ENCODE measurements around the gene ABCC11. TPM values are rescaled to one million over a fixed set of nuclear protein-coding genes. Genes with fewer than 3 reads are reported as not detected.

The ABCC11 gene
- total and polyA plus RNA-seq, 8 donors, result 0.05 to 0.35 (median 0.18) TPM; not detected in 1

DNA sequence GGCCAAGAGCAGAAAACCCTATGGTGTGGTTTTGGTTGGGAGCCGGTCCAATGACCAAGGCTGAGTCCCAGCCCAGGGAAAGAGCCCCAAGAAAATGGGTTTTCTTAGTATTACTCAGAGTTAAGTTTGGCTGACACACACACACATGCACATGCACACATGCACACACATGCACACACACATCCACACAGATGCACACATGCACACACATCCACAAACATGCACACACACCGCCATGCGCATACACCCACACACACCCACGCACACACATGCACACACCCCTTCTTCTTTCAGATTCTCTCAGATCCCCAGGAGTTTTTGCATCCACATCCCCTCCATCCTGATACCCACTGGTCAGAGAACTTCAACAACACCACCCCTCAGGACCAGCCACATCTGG lies 100.6 kb downstream of the ABCC11 start:
- no peak overlapping the region for H3K4me3 ChIP-seq
- intact Hi-C loops (cut with DNase I), result no loop called here
- TF ChIP-seq, protein P1, sequence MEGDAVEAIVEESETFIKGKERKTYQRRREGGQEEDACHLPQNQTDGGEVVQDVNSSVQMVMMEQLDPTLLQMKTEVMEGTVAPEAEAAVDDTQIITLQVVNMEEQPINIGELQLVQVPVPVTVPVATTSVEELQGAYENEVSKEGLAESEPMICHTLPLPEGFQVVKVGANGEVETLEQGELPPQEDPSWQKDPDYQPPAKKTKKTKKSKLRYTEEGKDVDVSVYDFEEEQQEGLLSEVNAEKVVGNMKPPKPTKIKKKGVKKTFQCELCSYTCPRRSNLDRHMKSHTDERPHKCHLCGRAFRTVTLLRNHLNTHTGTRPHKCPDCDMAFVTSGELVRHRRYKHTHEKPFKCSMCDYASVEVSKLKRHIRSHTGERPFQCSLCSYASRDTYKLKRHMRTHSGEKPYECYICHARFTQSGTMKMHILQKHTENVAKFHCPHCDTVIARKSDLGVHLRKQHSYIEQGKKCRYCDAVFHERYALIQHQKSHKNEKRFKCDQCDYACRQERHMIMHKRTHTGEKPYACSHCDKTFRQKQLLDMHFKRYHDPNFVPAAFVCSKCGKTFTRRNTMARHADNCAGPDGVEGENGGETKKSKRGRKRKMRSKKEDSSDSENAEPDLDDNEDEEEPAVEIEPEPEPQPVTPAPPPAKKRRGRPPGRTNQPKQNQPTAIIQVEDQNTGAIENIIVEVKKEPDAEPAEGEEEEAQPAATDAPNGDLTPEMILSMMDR (IDR thresholded peaks at IDR 0.05), result no peak
- ATAC-seq (no peak), DNase-seq (no peak)
- no peaks in the 10 kb centered on the region for H3K27me3 ChIP-seq
- H3K4me1 ChIP-seq, result no peaks in the 10 kb centered on the region
- H3K36me3 ChIP-seq, result no peaks in the 10 kb centered on the region
- no peak overlapping the region for H3K27ac ChIP-seq
- peaks cover 0 to 15% of the 10 kb centered on the region in 2 donors for H3K9me3 ChIP-seq

DNA sequence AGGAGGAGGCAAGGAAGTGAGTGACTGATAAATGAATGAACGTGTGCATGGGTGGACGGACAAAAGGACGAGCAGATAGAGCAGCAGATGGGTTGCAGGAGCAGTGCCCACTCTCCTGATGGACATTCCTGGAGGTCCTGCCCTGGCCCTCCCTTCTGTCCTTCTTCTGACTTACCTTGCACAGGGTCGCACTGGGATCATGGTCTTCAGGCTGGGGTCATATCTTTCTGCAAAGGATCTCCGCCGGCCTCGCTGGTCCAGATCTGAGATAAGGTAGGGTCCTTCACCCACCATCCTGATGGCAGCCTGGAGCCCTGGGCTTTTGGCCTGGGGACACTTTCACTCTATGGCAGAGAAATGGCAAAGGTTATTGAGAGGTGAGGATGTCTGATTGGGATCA lies 101.2 kb downstream of the ABCC11 start:
- H3K27me3 ChIP-seq, result no peaks in the 10 kb centered on the region
- H3K9me3 ChIP-seq, result peaks cover 0 to 15% of the 10 kb centered on the region in 2 donors
- intact Hi-C loops (cut with DNase I), result no loop called here
- no peaks in the 10 kb centered on the region for H3K36me3 ChIP-seq
- H3K4me1 ChIP-seq, result no peaks in the 10 kb centered on the region
- no peak overlapping the region for H3K27ac ChIP-seq
- DNase-seq (no peak), ATAC-seq (no peak)
- no peak overlapping the region for H3K4me3 ChIP-seq
- TF ChIP-seq, protein P1 (IDR thresholded peaks at IDR 0.05), result no peak

DNA sequence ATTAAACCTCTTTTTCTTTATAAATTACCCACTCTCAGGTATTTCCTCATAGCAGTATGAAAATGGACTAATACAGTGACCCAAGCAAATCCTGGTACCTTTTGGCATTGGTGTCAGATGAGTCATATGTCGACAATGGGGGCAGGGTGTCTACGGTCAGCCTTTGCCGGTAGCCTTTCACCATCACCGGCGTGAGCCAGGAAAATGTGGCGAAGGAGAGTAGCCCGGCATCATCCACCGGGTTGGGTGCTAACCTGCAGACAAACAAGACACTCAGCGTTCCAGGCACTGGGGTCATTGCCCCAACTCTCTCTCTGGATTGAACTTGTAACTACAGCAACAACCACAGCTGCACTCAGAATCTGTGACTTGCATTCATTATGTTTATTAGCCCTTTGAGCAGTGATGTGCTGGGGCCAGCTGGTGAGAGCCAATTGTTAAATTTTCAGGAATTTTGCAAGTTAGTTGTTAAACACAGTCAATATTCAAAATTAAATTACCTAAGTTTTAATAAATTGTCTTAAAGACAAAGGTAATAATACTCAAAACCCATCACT lies 103.4 kb downstream of the ABCC11 start:
- Histone ChIP-seq H3K36me3 (no peaks in the 10 kb centered on the region), H3K27me3 (no peaks in the 10 kb centered on the region), H3K4me3 (no peak overlapping the region), H3K4me1 (no peaks in the 10 kb centered on the region), H3K27ac (no peak overlapping the region), H3K9me3 (peaks cover 0 to 5% of the 10 kb centered on the region in 2 donors)
- intact Hi-C loops (cut with DNase I), result no loop called here
- DNase-seq (no peak), ATAC-seq (no peak)
- TF ChIP-seq, protein P1 (IDR thresholded peaks at IDR 0.05), result no peak

DNA sequence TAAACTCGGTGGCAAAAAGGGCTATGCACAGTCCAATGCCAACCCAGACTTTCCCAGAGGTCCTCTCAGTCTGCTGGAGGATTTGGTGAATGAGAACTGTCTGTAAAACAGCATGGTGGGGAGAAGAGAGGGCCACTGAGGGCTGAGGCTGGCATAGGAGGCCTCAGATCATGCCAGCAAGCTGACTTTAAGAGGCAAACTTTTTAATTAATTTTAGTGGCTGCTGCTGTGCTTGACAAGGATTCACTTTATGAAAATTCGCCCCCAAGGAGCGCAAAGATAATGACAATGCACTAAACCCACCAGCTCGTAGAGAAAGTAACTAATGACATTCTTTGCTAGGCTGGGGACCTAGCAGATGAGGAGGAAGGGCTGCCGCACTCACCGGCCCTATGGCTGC lies 106.5 kb downstream of the ABCC11 start:
- no peak for ATAC-seq
- no peaks in the 10 kb centered on the region for H3K36me3 ChIP-seq
- no peak overlapping the region for H3K27ac ChIP-seq
- no peaks in the 10 kb centered on the region for H3K4me1 ChIP-seq
- H3K9me3 ChIP-seq, result no peaks in the 10 kb centered on the region
- H3K4me3 ChIP-seq, result no peak overlapping the region
- H3K27me3 ChIP-seq, result no peaks in the 10 kb centered on the region
- no peak for DNase-seq
- TF ChIP-seq, protein P1 (IDR thresholded peaks at IDR 0.05), result no peak
- intact Hi-C loops (cut with DNase I), result no loop called here

DNA sequence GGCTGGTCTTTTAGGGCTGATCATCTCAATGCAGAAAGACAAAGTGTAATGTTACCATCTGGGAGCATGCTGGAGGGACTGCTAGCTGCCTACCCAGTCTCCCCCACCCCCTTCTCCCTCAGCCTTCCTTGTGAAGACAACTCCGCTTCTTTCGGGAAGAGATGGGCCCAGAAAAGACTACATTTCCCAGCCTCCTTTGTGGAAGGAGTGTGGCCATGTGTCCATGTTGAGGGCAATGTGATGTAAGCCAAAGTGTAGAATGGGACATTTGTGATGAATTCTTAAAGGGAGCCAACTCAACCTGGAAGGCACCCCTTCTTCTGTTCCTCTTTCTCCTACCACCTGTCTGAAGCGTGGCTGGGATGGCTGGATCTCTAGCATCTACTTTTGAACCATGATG lies 107.8 kb downstream of the ABCC11 start:
- Histone ChIP-seq H3K27ac (no peak overlapping the region), H3K4me3 (no peak overlapping the region), H3K9me3 (no peaks in the 10 kb centered on the region), H3K36me3 (no peaks in the 10 kb centered on the region), H3K27me3 (no peaks in the 10 kb centered on the region), H3K4me1 (no peaks in the 10 kb centered on the region)
- intact Hi-C loops (cut with DNase I), result no loop called here
- DNase-seq, result no peak
- ATAC-seq, result no peak
- TF ChIP-seq, protein P1 (IDR thresholded peaks at IDR 0.05), result no peak

Measured in left lung (tissue), 10 donors.